ENCODE results near the gene ELMOD3. TPM values are rescaled to one million over a fixed set of nuclear protein-coding genes. Genes with fewer than 3 reads are reported as not detected.
"Not testable (repeated sequence)": the region's sequence is repeated elsewhere in the genome, so short reads cannot be mapped to it uniquely, and the experiment has no call there.

ELMOD3 gene
- total RNA-seq, 4 donors from 2014 or later, result 23.4 to 34.5 (median 31.4) TPM

GRCh38 chr2:85357736-85358135 is 3.2 kb downstream of the ELMOD3 start:
- Histone ChIP-seq H3K27me3 (no peaks in the 10 kb centered on the region), H3K4me1 (peaks cover 9 to 22% of the 10 kb centered on the region in 2 donors), H3K4me3 (replicated peaks in 1 of 3) (no peak overlapping the region), H3K36me3 (peaks cover 0 to 3% of the 10 kb centered on the region in 2 donors), H3K9me3 (no peaks in the 10 kb centered on the region), H3K27ac (no peak overlapping the region)
- intact Hi-C loops (cut with DNase I), result loop anchor here (10.0 kb wide), 1 partner anchor 57 kb away; the partner anchor contains the start of genes CAPG and SH2D6
- TF ChIP-seq, protein P1, sequence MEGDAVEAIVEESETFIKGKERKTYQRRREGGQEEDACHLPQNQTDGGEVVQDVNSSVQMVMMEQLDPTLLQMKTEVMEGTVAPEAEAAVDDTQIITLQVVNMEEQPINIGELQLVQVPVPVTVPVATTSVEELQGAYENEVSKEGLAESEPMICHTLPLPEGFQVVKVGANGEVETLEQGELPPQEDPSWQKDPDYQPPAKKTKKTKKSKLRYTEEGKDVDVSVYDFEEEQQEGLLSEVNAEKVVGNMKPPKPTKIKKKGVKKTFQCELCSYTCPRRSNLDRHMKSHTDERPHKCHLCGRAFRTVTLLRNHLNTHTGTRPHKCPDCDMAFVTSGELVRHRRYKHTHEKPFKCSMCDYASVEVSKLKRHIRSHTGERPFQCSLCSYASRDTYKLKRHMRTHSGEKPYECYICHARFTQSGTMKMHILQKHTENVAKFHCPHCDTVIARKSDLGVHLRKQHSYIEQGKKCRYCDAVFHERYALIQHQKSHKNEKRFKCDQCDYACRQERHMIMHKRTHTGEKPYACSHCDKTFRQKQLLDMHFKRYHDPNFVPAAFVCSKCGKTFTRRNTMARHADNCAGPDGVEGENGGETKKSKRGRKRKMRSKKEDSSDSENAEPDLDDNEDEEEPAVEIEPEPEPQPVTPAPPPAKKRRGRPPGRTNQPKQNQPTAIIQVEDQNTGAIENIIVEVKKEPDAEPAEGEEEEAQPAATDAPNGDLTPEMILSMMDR (IDR thresholded peaks at IDR 0.05), result no peak
- no peak for TF ChIP-seq POLR2A (IDR thresholded peaks at IDR 0.05)
- 93 to 95% methylated on average over 3 of the region's 3 CpGs for WGBS, 2 donors
- DNase-seq, result no peak

- H3K27ac ChIP-seq; H3K4me1 ChIP-seq; H3K4me3 ChIP-seq (replicated peaks in 1 of 3); H3K9me3 ChIP-seq; intact Hi-C loops (cut with DNase I); H3K27me3 ChIP-seq; H3K36me3 ChIP-seq; DNase-seq: not testable (repeated sequence)
- 96 to 98% methylated on average over 5 of the region's 5 CpGs for WGBS, 2 donors
Measured at GRCh38 chr2:85362653-85363387, 8.3 kb downstream of the ELMOD3 start.

- Histone ChIP-seq H3K27me3 (no peaks in the 10 kb centered on the region), H3K9me3 (no peaks in the 10 kb centered on the region), H3K4me3 (replicated peaks in 1 of 3) (no peak overlapping the region), H3K27ac (no peak overlapping the region), H3K36me3 (peaks cover 5 to 11% of the 10 kb centered on the region in 2 donors), H3K4me1 (no peaks in the 10 kb centered on the region)
- 82 to 91% methylated on average over 5 of the region's 5 CpGs for WGBS, 2 donors
- intact Hi-C loops (cut with DNase I), result no loop called here
- no peak for DNase-seq
- TF ChIP-seq, protein P1 (IDR thresholded peaks at IDR 0.05), result no peak
- no peak for TF ChIP-seq POLR2A (IDR thresholded peaks at IDR 0.05)
Measured at GRCh38 chr2:85367180-85367579, 12.6 kb downstream of the ELMOD3 start.

DNA sequence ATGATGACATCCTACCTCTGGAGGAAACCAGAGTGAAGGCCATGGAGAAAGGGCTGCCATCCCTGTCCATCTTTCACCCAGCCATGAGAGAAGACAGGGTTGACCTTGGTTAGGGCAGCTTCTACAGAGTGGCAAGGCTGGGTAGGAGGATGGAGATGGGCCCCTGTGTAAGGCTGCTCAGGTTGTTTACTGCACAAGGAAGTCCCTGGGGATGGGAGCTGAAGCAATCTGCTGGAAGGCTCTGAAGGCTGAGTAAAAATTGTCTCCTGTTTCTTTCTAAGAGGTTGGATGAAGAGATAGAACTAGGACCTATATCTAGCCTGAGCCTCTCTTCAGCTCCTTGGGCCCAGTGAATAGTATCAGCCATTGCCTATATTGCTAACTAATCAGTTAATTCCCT is 14.4 kb downstream of the ELMOD3 start:
- no peak overlapping the region for H3K4me3 ChIP-seq (replicated peaks in 1 of 3)
- H3K4me1 ChIP-seq, result no peaks in the 10 kb centered on the region
- no peaks in the 10 kb centered on the region for H3K9me3 ChIP-seq
- H3K27me3 ChIP-seq, result no peaks in the 10 kb centered on the region
- no peak overlapping the region for H3K27ac ChIP-seq
- TF ChIP-seq, protein P1 (IDR thresholded peaks at IDR 0.05), result no peak
- no peak for TF ChIP-seq POLR2A (IDR thresholded peaks at IDR 0.05)
- no peak for DNase-seq
- peaks cover 3 to 5% of the 10 kb centered on the region in 2 donors for H3K36me3 ChIP-seq
- intact Hi-C loops (cut with DNase I), result no loop called here

- no peak for DNase-seq
- H3K27ac ChIP-seq, result no peak overlapping the region
- intact Hi-C loops (cut with DNase I), result no loop called here
- no peaks in the 10 kb centered on the region for H3K4me1 ChIP-seq
- H3K27me3 ChIP-seq, result no peaks in the 10 kb centered on the region
- peaks cover 3 to 5% of the 10 kb centered on the region in 2 donors for H3K36me3 ChIP-seq
- no peaks in the 10 kb centered on the region for H3K9me3 ChIP-seq
- no peak overlapping the region for H3K4me3 ChIP-seq (replicated peaks in 1 of 3)
- WGBS, 2 donors, result 75 to 80% methylated on average over 5 of the region's 5 CpGs
- TF ChIP-seq, protein P1 (IDR thresholded peaks at IDR 0.05), result no peak
- TF ChIP-seq POLR2A (IDR thresholded peaks at IDR 0.05), result no peak
Measured at GRCh38 chr2:85369500-85369899, 14.9 kb downstream of the ELMOD3 start.
